Stimulated activated CD4-positive, alpha-beta T cell treated with anti-CD3 and anti-CD28 coated beads, TNF-alpha, amount 100 ng/mL, for 1 hour (primary cell): ENCODE measurements around the gene SEMA6A.

Source experiments
- DNase-seq, 3 donors: peaks; one replicate each; pipeline ENCODE4 v3.0.0-alpha.2; 2020; ENCODE audit warnings: low read depth in 3 of 3, low spot score in 1 of 3

The SEMA6A gene

DNA sequence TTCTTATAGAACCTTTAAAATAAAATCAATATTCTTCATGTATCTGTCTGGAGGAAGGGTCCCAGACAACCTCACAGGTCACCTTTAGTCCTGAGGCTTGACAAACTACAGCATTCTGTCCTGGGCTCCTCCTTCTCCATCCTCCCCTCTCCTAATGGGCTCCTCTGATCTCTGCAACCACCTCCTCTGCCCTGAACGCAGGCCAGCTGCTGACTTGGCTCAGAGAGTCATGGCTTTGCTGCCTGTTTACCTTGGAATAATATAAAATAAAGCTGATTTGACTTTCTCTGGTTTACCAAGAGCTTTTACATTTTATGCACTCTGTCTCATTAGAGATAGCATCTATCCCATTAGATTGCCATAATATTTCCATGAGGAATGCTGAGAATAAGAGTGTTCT lies 159.4 kb downstream of the SEMA6A start:
- DNase-seq = no peak

DNA sequence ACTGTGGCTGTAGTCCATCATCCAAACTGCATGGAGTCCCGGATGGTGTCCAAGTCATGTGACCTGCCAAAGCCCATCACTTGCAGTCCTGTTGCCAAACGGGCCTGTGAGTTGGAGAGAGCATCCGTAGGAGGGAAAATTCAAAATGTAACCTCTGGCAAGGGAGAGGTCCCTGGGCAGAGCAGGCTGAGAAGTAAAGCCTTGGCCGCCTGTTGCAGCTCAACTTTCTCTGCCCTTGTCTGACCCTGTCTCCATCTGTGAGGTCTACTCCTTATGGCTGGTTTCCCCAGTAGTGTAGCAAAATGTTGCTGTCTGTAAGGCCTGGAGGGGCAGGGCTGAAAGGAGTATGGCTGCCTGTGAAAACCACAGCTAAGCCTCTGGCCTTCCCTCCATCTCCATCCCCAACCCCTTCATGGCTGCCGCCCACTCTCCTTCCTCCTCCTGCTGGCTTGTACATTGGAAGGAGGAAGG lies 163.5 kb downstream of the SEMA6A start:
- no peak for DNase-seq

DNA sequence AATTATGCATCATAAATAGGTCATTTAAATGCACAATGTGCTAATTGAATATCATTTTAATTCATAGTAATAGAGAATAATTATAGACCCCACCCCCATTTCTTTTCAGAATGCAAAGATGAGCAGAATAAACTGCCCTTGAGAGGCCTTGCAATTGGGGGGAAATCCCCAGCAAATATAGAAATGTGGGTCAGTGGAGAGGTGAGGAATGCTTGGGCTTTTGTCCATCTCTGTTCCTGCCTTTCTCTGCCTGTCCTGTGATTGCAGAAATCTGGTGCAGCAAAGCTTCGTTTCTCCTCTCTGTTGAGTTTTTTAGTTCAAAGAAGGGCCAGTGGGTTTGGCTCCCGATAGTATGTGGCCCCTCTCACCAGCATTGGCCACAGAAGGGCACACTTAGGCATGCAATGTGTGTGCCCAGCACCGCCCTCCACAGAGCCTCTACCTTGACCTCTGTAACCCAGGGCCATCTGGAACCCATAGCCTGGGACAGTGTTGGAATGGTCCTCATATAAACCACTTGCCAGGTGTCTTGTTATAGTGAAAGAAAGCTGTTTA lies 164.2 kb downstream of the SEMA6A start:
- no peak for DNase-seq

DNA sequence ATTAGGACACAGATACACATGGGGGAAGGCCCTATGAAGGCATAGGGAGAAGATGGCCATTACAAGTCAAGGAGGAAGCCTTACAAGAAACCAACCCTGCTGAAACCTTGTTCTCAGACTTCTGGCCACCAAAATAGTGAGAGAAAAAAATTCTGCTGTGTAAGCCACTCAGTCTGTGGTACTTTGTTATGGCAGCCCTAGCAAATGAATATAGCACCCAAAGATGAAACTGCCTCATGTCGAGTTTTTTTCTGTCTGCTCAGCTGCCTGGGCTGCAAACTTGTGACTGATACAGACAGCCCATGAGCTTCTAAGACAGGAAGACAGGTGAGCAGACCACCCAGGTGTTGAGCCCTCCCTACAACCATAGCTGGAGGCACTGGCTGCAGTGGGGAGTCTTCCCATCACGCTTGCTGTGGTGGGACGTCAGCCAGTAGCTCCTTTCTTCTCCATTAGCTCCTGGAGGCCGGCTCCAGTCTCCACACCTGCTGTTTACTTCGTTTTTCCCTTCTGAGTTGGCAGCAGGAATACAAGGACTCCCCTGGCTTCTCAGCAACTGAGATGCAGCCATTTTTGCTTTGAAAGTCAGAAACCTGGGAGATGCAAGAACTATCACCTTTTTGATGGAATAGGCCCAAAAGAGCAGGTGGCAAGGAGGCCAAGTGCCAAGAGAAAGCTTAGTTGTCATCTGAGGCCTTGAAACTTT lies 164.9 kb downstream of the SEMA6A start:
- no peak for DNase-seq

DNA sequence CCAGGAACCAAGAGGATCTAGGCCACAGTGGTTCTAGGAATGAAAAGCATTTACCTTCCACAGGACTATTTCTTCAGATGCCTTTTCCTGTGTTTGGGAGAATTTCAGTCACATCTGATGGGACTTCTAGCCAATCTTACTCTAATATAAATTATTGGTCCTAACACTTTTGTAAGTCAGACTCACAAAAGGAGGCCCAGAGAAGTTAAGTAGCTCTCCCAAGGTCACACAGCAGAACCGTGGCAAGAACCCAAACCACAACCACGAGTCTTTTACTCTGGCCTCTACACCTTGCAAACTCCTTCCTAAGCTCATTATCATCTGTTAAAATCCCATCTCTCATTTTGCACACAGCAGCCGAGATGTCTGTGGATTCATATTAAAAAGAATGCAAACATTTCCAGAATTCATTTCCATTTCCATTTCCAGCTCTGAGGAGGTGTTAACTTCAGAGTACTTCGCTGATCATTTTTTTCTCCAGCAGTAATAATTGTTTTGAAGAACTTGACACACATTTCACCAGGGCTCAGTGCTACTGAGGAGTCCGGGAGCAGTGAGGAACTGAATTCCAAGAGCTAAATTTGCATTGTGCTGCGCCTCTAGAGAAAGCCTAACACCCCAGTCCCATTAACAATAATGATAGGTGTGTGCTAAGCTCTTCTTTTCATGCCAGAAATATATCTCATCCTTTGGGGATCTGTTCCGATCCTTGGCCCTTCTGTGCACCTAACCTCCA lies 168.1 kb downstream of the SEMA6A start:
- DNase-seq = no peak

DNA sequence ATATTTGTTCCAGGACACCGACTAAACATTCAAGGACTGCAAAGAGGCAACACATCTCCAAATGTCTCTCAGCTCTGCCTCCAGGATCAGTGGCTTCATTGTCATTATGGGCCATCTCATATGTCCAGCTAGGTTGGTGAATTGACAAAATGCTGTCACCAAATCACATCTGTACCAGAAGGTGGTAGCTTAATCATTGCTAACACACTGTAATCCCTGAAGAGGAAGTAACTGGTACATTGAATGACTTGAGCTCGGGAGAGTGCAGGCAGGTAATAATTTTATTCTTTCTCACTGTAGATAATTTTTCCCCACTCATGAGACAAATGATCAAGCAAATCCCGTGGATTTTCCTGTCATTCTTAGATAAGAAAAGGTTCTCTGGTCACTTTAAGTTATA lies 169.8 kb downstream of the SEMA6A start:
- no peak for DNase-seq

DNA sequence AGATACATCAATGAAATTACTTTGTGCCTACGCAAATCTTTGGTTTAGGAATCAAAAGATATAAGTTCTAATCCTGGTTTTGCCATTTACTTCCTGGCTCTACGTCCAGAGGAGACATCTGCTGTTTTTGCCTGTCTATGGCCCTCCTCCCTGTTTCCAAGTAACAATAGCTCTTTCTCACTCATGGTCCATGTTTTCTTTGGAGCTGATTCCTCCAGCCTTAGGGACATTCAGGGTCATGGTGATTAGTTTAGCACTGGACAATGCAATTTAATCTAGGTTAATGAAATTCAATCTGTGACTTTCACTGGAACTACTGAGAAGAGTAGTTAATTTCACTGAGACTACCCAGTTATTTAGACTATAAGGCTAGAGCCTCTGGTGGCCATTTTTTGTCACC lies 170.6 kb downstream of the SEMA6A start:
- no peak for DNase-seq

DNA sequence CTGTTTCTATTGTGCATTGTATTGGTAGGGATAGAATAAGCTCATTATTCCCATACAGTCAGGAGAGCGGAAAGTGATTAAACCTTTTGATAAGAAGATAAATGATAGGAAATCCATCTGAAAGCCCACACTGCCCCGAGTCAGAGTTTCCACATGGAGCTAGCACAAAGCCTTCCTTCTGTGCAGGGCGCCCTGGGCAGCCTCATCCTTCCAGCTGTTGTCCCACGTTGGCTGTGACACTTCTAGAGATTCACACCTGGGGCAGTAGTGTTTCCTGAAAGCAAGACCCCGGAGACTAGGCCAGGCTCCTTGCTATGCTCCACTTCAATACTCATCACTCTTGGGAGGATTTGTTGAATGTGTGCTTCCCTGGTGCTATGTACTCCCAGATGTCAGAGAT lies 172.4 kb downstream of the SEMA6A start:
- no peak for DNase-seq

DNA sequence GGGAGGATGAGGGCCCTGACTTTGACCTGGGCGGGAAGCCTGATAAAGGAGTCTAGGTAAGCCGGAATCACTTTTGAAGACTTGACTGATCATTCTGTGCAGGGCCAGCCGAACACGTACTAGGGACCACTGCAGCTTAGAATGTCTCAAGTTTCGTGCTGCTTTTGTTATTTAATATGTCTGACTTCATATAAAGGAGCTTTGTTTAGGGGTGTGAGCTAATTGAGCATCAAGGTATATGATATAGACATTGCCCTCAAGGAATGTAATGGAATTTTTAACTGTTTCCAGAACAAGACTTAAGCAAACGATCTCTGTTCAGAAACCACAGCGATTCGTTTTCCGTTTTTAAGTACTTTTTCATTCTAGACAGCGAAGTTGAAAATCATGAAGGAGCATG lies 173.0 kb downstream of the SEMA6A start:
- DNase-seq = no peak

DNA sequence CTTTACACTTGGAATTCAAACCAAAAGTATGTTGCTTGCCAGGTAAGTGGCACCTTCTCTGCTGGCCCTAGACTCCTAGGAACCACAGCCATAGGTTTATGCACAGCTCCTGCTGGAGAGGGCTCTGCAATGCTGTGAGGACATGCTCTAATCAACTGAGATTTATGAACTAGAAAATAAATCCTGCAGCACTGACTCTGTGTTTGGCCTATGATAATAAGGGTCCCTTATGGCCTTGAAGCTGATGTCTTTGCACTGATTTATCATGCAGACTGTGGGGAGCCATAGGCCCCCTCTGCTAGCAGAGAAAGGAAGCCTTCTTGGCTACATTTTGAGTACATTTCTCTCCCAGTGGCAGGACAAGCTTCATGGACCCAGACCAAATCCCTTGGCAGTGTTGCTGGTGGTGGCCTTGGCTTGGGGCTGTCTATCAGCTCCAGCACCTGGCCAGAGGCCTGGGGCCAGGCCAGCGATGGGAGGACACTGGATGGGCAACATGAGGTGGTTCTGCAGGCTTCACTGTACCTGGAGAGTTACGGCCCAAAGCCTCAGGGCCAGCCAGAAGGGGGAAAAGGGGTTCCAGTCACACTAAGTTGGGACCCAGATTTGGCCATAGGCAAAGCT lies 178.0 kb downstream of the SEMA6A start:
- DNase-seq = no peak

DNA sequence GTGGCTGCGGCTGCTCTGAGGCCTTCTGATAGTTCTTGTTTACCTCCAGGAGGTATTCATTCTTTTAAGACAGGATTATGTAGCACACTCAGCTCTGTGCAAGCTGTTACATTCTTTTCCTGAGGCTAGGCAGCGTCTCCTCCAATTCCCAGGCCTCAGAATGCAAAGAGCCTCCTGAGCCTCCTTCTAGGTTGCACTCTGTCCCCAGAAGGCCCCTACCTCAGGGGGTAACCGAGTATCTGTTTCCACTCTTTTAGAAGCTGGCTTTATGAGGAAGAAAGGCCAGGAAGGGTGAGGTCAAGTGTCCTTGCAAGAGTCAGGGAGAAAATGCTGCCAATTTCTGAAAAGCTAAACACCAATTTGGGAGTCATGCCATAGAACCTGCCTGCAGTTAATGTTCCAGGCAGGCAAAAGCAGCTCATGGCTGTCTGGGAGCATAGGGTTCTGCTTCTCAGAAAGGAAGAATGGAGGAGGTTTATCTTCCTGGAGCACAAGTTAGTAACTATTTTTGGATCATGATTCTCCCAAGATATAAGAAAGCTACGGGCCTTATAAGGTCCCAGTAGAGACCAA lies 178.9 kb downstream of the SEMA6A start:
- DNase-seq = no peak

DNA sequence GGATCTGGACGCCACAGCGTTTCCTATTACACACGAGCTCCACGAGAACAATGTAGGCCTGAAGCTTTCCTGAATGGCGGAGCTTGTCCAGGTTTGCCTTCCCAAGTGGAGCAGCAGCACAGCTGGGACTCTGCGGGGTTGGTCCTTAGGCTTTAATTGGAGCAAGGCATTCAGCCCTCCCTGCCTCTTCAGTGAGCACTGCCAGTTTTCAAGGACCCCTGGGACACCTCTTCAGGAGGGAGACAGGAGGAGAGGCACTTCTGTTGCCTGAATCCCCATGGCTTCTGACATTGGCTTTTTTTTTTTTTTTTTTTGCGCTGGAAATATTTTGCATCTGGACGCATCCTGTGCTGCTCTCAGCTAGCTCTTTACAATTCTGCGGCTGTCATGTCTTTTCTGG lies 179.4 kb downstream of the SEMA6A start:
- DNase-seq = no peak

DNA sequence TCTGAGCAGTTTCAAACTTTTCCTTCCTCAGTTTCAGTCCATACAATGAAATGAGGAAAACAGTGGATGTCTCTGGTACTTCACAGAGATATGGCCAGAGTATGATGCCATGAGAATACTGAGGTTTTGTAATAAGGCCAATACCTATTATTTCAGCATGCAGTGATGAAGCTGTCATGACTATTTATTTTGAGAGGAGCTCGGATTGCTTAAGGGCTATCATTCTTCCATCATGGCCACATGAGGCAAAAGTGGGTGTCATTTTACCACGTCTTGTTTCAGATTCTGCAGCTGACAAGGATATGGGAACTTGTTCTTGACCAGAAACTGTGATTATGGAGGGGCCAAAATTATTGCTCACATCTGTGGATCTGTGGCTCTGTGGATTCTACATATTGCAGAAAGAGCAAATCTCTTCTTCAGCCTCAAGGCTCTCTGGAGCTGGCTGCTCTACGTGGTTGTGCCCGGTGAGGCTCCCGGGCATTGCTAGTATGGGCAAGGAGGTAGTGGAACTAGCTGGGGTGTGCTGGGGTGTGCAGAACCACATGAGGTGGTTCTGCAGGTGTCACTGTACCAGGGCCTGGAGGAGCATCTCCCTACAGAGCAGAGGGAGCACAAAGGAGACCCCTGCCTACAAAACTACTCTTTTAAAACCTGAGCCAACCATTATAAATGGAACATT lies 180.3 kb downstream of the SEMA6A start:
- DNase-seq = no peak
